Measurements from ENCODE around the gene DUOX1. TPM values are rescaled to one million over a fixed set of nuclear protein-coding genes. Genes with fewer than 3 reads are reported as not detected.

Gene DUOX1
- total and polyA plus RNA-seq, 12 donors, result 0.14 to 0.99 (median 0.61) TPM; not detected in 1

DNA sequence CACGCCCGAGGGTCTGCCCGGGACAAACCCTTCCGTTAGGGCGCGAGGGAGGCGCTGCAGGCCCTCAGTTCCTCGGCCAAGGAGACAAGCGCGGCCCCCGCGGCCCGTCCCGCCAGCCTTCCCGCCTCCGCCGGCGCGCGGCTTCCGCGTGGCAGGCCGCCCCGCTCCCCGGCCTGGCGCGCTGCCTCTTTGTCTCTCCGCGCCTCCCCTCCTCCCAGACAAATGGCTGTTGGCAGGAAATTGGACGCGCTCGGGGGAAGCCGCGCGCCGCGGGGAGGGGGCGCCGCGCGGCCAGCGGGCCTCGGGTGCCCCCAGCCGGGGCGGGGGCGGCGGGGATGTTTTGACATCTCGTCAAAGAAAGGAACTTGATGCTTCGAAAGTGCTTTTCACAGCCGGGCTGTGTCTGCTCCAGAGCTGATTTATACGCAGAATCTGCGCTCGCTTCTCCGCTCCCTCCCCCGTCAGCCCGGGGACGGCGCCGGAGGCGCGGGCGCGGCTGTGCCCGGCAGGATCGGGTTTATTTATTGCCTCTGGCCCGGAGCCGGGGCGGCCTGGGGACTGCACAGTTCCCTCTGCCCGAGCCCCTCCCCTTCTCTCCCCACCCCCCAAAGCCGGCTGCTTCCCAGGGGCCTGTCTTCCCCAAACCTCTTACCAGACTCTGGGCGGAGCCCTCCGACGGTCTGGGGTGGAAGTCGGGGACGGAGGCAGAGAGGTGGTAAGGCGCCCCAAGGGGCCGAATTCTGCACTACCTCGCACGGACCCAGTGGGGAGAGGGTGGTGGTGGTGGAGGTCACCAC, 37.2 kb downstream of the DUOX1 start:
- H3K36me3 ChIP-seq, result peaks cover 0 to 8% (median 0%) of the 10 kb centered on the region in 9 donors
- H3K4me3 ChIP-seq, result peak overlapping the region; percentile 42 to 92 (median 78)
- peaks cover 0 to 42% (median 19%) of the 10 kb centered on the region in 9 donors for H3K4me1 ChIP-seq
- peak overlapping the region; percentile 97 to 100 (median 99) for H3K27ac ChIP-seq
- DNase-seq (peak; percentile 86 to 89), ATAC-seq (peak; percentile 81 to 90 (median 86))
- no peaks in the 10 kb centered on the region for H3K27me3 ChIP-seq
- H3K9me3 ChIP-seq, result no peaks in the 10 kb centered on the region
- TF ChIP-seq, protein P1, sequence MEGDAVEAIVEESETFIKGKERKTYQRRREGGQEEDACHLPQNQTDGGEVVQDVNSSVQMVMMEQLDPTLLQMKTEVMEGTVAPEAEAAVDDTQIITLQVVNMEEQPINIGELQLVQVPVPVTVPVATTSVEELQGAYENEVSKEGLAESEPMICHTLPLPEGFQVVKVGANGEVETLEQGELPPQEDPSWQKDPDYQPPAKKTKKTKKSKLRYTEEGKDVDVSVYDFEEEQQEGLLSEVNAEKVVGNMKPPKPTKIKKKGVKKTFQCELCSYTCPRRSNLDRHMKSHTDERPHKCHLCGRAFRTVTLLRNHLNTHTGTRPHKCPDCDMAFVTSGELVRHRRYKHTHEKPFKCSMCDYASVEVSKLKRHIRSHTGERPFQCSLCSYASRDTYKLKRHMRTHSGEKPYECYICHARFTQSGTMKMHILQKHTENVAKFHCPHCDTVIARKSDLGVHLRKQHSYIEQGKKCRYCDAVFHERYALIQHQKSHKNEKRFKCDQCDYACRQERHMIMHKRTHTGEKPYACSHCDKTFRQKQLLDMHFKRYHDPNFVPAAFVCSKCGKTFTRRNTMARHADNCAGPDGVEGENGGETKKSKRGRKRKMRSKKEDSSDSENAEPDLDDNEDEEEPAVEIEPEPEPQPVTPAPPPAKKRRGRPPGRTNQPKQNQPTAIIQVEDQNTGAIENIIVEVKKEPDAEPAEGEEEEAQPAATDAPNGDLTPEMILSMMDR (IDR thresholded peaks at IDR 0.05), result peak in 8 of 9 donors; percentile 53 to 72 (median 64)
- WGBS, 2 donors, result 0 to 1% methylated on average over 72 to 79 of the region's 79 CpGs
- intact Hi-C loops (cut with DNase I), result loop anchor here in 9 of 10 donors (1.0 to 10.0 kb wide), 11 partner anchors 31 to 470 kb away; partner anchors contain the start of gene SQOR (in 1 of the 9)

DNA sequence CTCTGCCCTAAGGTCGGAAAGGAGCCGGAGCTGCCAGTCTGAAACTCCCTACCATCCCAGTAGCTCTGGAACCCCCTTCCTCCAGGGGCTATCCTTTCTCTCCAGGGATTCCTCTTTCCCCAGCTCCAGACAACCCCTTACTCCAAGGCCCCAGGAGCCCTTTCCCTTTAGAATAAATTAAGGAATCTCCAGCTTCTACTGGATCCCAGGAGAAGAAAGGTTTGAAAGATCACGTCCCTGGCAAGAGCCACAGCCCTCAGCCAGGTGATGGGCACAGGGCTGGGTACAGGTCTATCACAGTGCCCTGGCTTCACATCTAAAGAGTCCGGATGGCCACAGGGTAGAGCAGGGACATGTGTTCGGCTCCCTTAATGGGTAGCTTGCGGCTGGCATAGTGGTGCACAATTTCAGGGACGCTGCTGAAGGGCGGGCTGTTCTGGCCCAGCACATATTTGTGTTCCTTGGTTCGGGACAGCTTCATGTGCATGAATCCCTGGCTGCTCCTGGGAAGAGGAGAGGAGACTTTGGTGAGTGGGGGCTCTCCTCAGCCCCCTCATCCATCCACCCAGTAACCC, 37.9 kb downstream of the DUOX1 start:
- no peak for DNase-seq
- Histone ChIP-seq H3K27me3 (no peaks in the 10 kb centered on the region), H3K4me1 (peaks cover 0 to 40% (median 16%) of the 10 kb centered on the region in 9 donors), H3K36me3 (peaks cover 0 to 8% (median 0%) of the 10 kb centered on the region in 9 donors), H3K9me3 (no peaks in the 10 kb centered on the region), H3K27ac (peak overlapping the region; percentile 97 to 100 (median 99)), H3K4me3 (peak overlapping the region in 9 of 10 donors; percentile 42 to 92 (median 78))
- intact Hi-C loops (cut with DNase I), result loop anchor here in 9 of 10 donors (1.0 to 10.0 kb wide), 10 partner anchors 31 to 470 kb away; partner anchors contain the start of gene SQOR (in 1 of the 9)
- TF ChIP-seq, protein P1 (IDR thresholded peaks at IDR 0.05), result peak in 2 of 9 donors; percentile 3 to 11
- WGBS, 2 donors, result 65 to 73% methylated on average over 9 of the region's 9 CpGs
- ATAC-seq, result peak in 3 of 8 donors; percentile 6 to 16 (median 10)

- peak overlapping the region in 7 of 10 donors; percentile 98 to 100 (median 99) for H3K27ac ChIP-seq
- no peak overlapping the region for H3K4me3 ChIP-seq
- TF ChIP-seq, protein P1 (IDR thresholded peaks at IDR 0.05), result no peak
- H3K27me3 ChIP-seq, result no peaks in the 10 kb centered on the region
- H3K36me3 ChIP-seq, result peaks cover 0 to 14% (median 0%) of the 10 kb centered on the region in 9 donors
- WGBS, 2 donors, result 95 to 100% methylated on average over 4 of the region's 4 CpGs
- DNase-seq (no peak), ATAC-seq (no peak)
- intact Hi-C loops (cut with DNase I), result loop anchor here in 6 of 10 donors (5.0 to 10.0 kb wide), 6 partner anchors 34 to 469 kb away; partner anchors contain the start of gene SQOR (in 1 of the 6)
- no peaks in the 10 kb centered on the region for H3K9me3 ChIP-seq
- H3K4me1 ChIP-seq, result peaks cover 0 to 34% (median 13%) of the 10 kb centered on the region in 9 donors
Observed at GRCh38 chr15:45168286-45168685, 38.5 kb downstream of the DUOX1 start.
